Mucosa of gallbladder (tissue), 1 donor: ENCODE results near the gene POLQ. TPM values are rescaled to one million over a fixed set of nuclear protein-coding genes. Genes with fewer than 3 reads are reported as not detected.
"Not testable (repeated sequence)": the region's sequence is repeated elsewhere in the genome, so short reads cannot be mapped to it uniquely, and the experiment has no call there.

ENCODE experiments used
- DNase-seq: peaks from one replicate; pipeline ENCODE4 v3.0.0-alpha.2; 2020; ENCODE audit warnings: low spot score
- total RNA-seq: library from RNA; stranded (reverse); gene quantifications from one replicate; pipeline ENCODE4 v1.2.1, GENCODE V29; 2021
- donor health status: DM: no; HTN: no; CAD: no.

POLQ gene
- 0.37 TPM for total RNA-seq

DNA sequence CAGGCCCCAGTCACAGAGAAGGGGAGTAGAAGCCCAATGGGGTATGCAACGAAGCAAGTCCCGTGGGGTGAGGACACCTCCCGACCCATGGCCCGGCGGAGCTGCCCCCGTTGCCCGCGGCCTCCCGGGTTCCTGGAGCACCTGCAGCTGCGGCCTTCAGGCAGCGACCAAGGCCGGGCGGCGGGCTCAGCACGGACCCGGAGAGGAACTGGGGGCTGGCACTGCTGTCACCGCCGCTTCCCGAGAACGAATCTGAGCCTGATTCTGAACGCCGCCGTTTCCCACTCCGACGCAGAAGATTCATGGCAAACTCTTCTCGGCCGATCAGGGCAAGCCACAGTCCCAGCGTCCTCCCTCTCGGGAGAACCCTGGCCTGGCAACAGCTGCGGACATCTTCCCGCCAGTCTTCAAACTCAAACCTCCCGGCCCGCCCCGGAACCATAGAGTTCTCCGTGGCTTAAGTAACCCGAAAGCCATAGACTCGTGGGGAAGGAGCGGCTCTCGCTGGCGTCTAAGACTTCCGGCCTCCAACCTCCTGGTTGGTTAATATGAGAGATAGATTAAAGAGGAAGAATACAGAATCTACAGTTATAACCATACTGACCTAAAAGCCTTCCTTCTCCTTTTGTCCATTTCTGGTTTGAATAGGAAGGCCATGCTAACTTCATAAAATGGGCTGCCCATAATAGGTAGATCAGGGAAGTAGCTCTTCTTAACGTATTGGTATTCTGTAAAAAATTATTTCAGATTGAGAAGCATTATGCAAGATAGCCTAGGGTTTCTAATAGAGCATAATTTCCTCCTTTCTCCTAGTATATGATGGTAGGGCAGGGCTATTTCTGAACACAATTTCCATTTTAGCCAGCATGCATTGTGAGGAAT is at the start of gene POLQ:
Gene POLQ, minus strand, starts transcription at position 415 of the 882 bp plus-strand sequence. Its CDS starts 111 bp downstream, at position 304.
- peak; percentile 93 for DNase-seq

DNA sequence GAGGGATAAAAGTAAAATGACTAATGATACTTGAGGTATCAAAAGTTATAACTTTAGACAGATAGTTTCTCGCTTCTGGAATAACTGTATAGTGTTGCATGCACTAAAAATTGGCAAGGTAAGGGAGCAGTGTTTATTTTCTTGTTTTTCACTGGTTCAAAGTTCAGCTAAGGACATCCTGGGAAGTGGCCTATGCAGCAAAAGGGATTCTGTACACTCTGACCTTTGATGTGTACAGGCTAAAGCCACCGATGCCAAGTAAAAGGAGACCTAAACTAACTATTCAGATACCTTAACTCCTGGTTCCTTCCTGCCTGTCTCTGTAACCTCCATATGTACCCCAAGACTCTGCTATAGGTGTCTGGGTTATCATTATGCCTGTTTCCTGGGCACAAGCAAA is 49.1 kb upstream of the POLQ start:
- no peak for DNase-seq

DNA sequence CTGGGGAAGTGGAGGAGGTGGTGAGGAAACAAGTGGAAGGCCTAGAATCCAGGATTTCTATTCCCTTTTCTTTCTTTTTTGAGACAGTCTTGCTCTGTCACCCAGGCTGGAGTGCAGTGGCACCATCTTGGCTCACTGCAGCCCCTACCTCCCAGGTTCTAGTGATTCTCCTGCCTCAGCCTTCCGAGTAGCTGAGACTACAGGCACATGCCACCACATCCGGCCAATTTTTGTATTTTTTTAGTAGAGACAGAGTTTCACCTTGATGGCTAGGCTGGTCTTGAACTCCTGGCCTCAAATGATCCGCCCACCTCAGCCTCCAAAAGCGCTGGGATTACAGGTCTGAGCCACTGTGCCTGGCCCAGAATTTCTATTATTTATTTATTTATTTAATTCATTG is 48.0 kb upstream of the POLQ start:
- not testable (repeated sequence) for DNase-seq

DNA sequence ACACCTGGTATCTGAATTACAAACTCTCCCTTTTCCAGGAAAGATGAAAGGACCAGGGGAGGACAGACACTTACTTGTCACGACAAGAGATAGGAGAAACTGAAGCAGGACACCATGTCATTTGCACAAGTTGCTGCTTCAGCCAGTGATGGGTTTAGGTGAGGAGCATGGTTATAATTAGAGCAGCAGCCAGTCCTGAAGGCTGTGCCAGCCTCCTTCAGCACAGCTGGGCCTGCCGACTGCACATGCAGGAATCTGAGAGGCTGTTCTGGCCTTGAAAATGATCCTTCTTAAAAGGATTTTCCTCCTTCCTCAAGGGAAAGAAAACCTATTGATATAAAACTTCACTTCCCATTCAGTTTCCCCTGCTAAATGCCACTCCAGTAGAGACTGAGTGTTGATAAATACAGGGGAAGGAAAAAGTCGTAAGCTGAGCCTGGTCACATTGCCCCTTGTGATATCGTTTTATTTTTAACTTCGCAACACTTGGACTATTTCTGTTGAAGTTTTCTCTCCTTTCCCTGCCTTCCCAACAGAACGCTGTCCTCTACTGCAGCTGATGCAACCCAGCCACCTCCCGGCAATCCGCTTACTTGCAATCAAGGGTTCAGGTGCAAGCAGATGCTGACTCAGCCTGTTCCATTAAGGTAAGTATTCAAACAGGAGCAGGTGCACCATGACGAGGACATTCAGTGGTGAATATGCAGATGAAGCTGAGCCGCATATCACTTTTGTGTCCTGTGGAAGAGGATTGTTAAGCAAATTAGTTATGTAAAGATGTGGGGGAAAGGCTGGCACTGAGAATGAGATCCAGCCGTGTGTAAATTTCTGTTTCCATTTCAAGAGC is 47.3 kb upstream of the POLQ start, which contains the start of gene FBXO40:
Gene FBXO40, plus strand, starts transcription at position 524 of the 847 bp plus-strand sequence. CDS start 27,197 bp downstream, outside the sequence.
- DNase-seq: peak; percentile 12

DNA sequence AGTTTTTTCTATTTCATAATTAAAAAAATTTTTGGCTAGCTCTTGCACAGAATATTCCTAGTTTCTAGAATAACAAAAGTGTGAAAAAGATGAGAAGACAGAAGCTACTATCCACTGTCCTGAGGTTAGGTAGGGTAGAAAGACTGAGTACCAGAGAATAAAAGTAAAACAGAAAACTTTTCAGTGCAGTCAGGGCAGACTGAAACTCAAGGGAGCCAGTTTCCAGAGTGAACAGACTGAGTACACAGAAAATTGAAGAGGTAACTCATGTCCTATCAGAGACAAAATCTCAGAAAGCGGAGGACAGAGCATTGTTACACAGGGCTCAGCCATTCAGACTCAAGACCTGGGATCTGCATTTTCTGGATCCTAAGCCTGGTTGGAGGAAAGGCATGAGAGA is 38.6 kb upstream of the POLQ start:
- no peak for DNase-seq

DNA sequence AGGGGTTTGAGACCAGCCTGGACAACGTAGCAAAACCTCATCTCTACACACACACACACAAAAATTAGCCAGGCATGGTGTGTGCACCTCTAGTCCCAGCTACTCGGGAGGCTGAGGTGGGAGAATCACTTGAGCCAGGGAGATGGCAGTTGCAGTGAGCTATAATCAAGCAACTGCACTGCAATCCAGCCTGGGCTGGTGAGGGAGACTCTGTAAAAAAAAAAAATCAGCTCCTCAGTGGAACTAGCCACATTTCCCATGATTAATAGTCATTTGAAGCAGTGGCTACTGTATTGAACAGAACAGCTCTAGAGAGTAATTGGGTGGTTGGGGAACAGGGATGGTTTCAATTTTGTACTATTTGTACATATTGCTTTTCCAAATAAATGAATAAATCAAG is 35.9 kb upstream of the POLQ start:
- DNase-seq: no peak

DNA sequence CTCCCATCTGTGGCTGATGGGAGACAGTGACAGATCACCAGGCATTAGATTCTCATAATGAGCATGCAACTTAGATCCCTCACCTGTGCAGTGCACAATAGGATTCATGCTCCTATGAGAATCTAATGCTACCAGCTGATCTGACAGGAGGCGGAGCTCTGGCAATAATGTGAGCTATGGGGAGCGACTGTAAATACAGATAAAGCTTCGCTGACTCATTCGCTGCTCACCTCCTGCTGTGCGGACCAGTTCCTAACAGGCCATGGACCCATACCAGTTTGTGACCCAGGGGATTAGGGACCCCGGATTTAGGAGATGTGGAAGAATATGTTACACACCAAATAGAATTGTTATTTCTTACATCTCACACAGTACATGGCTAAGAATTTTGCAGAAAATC is 28.7 kb upstream of the POLQ start:
- DNase-seq: peak; percentile 66

DNA sequence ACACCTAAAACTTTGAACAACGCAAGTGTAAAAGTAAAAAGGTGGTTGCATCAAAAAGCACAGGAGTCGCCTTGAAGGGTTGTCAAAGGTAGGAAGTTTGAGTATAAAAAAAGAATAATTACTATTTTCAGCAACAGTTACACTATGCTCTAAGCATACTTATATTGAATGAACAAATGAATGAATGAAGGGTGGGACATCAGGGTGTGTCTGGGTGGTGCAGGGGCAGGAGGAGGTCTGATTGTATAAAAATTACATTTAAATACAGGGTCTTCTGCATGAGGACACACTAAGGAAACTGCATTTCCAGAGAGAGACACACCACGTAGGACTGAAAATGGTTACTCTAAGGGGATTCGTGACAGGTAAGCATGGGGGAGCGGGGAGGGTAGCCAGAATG is 21.9 kb upstream of the POLQ start, which contains the start of gene ARGFX:
Gene ARGFX, plus strand, starts transcription at position 301 of the 400 bp plus-strand sequence. CDS start 2,765 bp downstream, outside the sequence.
- no peak for DNase-seq

DNA sequence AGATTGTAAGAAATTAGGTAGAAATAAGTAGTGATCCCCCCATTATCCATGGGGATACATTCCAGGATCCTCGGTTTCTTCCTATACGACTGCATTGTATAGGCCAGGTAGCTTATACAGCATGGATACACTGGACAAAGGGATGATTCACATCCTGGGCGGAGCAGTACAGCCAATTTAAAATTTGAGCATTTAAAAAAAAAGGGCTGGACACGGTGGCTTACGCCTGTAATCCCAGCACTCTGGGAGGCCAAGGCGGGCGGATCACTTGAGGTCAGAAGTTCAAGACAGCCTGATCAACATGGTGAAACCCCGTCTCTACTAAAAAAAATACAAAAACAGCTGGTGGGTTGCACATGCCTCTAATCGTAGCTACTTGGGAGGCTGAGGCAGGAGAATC is 21.0 kb upstream of the POLQ start:
- no peak for DNase-seq

DNA sequence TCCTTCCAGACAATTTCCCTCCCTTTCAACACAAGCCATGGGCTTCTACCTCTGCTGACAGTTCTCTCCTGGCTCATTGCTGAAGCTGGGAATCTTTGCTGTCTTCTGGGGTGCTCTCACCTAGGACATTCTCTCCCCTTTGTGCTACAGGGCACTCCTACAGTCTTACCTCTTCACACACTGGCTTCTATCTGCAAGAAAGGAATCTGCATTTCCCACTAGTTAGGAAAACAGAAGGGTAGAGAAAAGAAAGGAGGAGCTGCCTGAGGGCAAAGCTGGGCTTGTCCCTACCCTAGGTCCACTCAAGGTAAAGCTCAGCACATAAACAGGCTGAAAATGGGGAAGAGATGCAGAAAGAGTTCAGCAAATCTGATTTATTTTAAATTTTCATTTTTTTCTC is 16.4 kb upstream of the POLQ start:
- DNase-seq: no peak

DNA sequence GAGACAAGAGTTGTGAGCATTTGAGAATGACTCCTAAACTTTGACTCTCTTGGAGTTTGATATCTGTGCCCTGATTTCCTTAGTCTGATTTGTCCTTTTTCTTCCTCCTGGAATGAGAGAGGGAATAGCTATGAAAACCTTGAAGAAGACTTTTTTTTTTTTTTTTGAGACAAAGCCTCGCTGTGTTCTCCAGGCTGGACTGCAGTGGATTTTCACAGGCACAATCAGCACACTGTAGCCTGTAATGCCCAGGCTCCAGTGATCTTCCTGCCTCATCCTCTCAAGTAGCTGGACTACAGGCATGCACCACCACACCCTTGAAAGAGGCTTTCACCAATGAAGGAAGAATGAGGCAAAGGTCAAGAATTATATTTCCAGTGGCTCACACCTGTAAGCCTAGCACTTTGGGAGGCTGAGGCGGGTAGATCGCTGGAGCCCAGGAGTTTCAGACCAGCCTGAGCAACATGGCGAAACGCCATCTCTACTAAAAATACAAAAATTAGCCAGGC is 11.7 kb upstream of the POLQ start:
- no peak for DNase-seq

DNA sequence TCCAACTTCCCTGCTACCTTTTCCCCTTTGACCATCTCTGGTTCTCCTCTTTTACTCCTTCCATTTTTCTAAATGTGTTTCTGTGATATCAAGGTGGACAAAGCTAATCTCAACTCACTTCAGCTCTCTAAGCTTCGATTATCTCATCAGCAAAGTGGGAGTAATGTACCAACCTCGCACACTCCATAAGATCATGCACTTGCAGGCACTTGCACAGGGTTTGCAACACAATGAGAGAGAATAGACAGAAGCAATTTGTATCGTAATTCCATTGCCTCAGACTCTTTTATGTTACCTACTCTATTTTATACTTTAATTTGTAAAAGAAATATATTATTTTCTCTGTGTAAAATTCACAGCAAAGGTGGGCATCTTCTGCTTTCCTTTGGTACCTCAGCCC is 7.0 kb upstream of the POLQ start:
- no peak for DNase-seq

DNA sequence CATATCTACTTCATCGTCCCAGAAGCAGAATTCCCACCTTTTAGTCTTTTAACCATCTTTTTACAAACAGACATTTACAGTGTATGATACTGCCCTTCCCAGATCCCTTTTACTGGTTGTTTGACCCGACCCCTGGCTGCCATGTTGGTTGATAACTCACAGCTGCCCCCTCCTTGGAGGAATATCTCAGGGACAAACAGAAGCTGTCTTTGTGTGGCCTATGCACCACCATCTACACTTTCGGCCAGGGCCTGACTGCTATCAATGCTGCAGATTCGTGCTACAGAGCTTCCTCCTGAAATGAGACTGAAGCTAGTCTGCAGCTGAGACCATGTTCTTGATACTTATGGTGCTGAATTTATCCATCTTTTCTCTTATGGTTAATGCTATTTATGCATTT is 6.6 kb upstream of the POLQ start:
- DNase-seq: no peak

DNA sequence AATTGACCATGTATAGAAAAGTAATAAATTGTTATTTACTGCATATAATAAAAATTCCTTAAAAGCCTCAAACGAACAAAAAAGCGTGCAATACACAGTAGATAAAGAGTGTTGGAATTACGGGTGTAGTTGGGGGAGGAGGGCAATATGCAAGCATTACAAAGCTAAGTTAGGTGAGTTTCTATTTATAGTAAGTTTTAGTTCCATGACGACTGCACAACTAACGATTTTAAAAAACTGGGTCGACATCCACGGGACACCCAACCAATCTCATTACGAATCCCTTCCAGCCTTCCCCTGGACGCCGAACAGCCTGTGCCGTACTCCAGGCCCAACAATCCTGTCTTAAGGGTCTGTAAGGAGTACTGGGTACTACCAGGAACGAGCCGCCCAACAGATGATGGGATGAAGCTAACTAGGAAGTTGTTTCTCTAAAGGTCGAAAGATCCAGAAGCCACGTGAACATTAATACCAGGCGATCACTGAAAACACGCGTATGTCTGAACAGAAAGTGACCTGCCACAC is 677 bp downstream of the POLQ start:
- DNase-seq: no peak

DNA sequence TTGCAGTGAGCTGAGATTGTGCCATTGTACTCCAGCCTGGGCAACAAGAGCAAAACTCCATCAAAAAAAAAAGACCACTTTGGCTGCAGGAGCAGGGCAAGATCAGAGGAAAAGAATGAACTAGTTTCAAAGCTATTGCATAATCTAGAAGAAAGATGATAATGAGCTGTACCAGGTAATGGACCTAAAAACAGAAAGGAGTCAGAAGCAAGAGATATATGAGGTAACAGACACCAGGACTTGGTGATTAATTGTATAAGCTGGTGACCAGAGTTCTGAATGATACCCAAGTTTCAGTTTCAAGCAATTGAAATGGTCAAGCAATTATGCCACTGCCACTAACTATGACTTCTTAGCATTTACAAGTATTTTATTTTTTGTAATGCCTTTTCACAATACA is 2.9 kb downstream of the POLQ start:
- no peak for DNase-seq

DNA sequence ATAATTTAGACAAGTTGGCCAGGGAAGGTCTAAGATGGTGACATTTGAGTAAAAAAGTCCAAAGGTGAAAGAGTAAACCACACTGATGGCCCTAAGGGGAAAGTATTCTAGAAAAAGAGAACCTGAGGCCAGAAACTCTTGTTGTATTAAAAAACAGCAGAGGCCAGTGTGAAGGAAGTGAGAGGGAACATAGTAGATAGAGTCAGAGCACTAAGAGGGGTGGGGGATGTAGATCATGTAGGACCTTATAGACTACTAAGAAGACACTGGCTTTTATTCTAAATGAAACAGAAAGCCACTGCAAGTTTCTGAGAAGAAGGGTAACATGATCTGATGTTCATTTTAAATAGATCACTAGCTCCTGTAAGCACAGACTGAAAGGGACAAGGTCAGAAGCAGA is 14.5 kb downstream of the POLQ start:
- no peak for DNase-seq

DNA sequence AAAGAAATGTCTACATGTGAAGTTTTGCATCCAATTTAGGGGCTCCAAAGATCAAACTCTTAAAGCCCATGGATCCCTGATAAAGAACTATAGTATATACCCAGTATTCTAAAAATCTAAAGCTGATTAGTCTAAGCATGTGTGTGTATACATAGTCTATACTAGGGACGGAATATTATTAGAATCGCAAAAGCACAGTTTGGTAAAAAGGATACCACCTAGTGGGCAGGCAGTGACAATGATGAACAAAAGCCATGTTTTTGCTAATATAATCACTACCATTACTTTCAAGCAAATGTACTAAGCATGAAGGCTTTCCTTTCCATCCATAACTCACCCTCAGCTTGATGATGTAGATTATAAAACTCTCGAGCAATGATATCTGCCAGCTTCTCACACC is 16.5 kb downstream of the POLQ start:
- DNase-seq: no peak

DNA sequence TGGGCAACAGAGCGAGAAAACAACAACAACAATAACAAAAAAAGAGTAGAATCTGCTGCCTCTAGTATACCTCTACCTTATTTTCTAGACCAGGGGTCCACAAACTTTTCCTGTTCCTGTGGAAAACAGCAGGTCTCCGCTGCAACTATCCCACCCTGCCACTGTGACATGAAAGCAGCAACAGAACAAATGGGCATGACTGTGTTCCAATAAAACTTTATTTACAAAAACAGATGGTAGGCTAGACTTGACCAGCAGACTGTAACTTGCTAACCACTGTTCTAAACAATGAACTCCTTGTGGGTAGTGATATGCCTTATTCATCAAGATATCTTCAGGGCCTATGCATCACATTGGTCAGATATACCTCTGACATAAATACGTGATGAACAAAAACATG is 25.3 kb downstream of the POLQ start:
- DNase-seq: no peak

DNA sequence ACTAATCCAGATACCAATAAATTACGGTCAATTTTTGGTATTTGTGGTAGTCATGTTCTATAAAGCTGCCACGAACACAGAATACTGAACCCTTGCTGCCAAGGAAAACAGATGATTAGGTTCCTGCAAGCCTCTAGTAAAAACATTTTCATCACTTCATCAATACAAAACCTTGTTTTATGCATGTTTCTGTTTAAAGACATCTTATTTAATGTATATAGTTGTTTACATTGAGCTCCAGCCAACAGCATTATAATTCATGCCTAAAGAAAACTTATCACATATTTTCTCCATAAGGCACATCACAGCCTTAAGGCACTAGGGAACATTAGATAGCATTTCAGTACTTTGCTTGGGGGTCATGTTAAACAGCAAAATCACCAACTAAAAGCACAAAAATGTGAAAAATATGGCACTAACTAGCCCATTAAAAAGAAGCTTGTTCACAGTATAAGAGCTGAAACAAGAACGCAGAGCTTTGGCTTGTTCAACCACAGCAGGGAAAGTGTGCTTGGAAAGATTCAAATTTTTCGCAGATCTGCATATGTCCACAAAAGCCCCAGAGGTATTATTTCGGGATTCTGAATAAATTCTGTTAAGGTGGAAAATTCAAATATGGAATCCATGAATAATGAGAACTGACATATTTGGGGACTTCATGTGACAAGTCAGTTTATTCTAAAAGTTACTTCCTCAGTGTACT is 27.7 kb downstream of the POLQ start:
- DNase-seq: no peak

DNA sequence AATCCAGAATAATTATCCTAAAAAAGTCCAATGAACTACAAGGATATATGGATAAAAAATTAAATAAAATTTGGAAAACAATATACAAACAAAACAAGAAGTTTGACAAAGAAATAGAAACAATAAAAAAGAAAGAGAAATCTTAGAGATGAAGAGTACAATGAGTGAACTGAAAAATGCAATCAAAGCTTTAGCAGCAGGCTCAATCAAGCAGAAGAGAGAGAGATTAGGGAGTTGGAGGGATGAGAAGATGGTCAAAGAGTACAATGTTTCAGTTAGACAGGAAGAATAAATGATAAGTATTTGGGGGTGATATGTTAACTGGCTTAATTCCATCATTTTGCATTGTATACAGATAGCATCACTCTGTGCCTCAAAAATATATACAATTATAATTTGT is 29.9 kb downstream of the POLQ start:
- DNase-seq: no peak

DNA sequence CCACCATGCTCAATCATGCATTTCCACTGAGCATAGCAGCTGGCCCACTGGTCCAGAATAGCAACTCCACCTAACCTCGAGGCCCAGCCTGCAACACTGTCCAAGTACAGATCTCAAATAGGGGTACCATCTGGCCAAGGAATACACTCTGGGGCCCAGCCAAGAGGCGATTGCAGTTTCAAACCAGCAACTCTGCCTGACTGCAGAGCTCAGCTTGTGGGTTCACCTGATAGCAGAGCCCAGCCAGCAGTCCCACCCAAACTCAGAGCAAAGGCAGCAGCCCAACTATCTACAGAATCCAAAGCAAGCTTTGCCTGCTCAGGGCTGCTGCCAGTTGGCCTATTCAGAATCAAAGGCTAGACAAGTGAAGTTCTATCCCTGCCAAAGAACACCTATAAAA is 30.5 kb downstream of the POLQ start:
- no peak for DNase-seq

DNA sequence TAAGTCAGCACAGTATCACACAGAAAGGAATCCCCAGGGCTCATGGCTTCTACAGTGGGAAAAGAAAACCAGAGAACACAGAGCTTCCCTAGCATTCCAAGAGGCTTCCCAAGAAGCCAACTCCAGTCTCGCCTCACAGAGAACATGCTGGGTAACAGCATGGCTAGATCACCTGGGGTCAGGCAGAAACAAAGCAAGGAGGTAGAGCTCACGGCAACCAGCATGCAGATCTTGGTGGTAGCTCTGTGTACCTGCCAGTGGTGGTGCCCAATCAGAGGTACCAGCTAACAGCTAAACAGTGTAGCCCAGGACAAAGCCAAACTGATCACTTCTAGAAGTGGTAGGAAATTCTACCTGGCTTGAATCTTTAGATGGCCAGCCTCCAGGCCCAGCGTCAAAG is 31.3 kb downstream of the POLQ start:
- no peak for DNase-seq
